GM19324 (cell line): ENCODE measurements around the gene TMEM186.
"Not testable (repeated sequence)": the region's sequence is repeated elsewhere in the genome, so short reads cannot be mapped to it uniquely, and the experiment has no call there.

Experiments used
- ATAC-seq: cut with Tn5 transposase; IDR thresholded peaks from one replicate; pipeline ENCODE4 v1.9.1; 2021; ENCODE audit warnings: mild to moderate bottlenecking, moderate library complexity; ENCODE audit not compliant: unreplicated experiment, low FRiP score

The TMEM186 gene

DNA sequence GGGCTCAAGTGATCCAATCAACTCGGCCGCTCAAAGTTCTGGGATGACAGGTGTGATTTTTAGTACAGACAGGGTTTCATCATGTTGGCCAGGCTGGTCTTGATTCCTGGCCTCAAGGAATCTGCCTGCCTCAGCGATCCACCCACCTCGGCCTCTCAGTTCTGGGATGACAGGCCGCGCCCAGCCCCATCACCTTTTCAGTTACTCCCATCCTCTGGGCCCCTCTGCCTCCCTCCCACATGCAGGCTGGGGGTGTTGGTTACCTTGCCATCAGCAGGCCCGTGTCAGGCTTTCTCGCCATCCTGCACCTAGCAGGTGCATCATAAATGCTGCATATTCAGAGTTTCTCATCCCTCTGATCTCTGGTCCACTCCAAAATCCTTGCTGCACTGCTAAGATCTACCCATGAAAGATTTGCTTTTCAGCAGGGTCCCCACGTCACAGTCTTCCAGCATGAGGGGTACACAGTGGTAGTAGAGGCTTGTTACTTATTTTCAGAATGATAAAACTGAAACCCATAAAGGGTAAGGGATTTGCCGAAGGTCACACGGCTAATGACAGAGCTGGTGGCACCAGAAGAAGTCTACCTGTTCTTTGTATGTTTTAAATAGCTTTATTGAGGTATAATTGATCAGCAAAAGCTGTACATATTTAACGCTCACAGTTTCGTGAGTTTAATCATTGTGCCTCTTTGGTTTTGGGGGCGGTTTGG, 16.8 kb upstream of the TMEM186 start:
- ATAC-seq: no peak

DNA sequence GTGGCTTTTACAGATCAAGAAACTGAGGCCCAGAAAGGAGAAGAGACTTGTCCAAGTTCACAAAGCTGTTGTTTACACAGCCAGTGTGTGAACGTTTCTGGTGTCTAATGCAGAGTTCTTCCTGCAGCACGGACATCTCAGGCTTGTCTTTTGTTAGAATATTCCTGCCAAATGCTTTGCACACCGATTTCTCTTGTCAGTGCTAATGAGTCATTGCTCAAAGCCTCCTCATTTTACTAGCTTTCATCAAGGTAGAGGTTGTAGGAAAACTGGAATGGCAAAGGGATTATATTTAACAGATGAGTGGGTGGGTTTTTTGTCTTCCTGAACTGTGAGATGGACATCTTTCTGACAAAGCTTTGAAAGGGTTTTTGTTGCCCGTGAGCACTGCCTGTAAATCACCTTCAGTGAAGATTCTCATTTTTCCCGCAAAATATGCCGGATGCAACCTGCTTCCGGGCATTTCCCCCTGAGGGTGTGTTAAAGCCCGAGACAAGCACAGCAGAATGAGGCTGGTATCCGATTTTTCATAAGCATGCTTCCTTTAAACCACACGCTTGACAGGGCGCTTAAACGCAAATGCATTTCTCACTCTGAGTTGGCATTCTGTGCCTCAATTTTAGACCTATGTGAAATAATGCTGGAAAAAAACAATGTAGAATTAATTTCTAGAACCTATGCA, 14.9 kb upstream of the TMEM186 start:
- no peak for ATAC-seq

DNA sequence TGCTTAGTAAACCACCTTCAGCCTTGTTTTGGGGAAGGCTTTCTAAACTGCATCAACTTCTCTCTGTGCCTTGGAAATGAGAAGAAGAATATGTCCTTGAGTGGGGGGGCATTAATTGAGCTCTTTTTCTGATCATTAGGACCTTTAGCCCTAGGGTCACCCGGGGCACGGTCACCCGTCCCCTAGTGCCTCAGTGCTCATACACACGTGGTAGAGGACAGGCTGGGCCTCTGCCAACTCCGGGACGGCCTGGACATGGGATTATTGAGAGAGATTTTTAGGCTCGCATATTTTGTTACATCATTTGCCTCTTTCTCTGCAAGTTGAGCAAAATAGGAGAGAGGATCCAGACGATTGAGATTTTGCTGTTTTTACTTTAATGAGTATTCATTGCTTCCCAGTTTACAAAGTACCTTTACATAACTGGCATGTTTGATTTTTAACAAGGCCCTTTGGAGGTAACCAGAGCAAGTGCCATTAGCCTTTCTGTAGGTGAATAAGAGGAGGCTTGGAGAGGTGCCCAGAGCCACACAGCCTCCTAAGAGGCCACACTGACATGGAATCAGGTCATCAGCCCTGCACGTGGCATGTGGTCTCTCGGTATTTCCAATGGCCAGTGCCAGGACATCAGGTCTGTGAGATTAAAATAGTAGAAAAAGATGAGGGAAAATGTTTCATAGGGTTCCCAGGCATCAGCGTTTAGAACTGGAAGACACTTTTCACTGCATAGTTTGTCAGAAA, 11.3 kb upstream of the TMEM186 start:
- no peak for ATAC-seq

DNA sequence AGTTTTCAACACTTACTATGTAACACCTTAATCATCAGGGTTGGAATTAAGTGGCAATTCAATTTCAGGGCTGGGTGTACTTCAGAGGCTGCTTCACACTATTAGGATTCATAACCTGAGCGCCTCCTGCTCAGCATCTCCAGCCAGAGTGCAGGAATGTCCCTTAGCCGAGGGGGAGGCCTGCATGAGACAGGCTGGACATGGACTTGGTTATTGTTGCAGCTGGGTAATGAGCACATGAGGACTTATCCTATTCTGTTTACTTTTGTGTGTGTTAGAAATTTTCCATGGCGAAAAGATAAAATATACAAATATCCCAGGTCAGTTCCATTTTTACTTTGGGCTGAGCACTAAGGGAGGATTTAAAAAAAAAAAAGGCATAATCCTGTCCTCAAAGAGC, 10.6 kb upstream of the TMEM186 start:
- ATAC-seq: no peak

DNA sequence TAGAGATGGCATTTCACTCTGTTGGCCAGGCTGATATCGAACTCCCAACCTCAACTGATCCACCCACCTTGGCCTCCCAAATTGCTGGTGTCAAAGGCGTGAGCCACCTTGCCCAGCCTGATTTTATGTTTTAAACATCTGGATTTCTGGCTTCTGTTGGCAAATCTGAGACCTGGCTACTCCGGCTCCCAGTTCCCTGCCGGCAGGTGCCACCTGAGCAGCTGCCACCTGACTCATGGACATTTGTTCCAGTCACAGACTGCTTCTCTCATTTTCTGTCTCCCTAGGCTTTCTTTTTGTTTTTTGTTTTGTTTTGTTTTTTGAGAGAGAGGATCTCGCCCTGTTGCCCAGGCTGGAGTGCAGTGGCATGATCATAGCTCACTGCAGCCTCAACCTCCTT, 9.8 kb upstream of the TMEM186 start:
- ATAC-seq: no peak

DNA sequence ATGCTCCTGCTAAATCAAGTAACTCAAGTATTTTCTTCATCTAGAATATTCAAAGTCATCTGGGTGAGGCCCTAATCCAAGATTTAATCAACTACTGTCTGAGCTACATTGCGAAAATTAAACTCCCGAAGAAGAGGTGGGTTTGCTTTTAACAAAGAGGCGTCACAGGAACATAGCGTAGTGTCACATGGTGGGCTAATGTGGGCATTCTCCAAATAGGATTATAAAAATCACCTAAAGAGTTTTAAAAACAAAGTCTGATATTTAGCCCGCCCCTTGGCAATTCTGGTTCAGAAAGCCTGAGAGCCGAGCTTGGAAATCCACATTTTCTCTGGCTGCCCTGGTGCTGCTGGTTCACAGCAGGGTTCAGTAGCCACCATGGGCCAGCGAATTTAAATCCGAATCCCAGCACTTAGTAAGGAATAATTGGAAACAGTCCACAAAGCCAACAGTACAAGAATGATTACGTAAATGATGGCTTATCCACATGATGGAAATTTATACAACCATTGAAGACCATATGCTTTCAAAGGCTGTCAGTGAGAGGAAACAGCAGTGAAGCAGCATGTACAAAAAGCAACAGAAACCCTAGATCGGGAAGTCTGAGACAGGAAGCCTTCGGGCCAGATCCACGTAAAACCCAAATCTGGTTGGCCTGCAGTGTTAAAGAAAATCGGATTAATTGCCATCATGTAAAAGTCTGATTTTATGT, 9.0 kb upstream of the TMEM186 start:
- no peak for ATAC-seq

DNA sequence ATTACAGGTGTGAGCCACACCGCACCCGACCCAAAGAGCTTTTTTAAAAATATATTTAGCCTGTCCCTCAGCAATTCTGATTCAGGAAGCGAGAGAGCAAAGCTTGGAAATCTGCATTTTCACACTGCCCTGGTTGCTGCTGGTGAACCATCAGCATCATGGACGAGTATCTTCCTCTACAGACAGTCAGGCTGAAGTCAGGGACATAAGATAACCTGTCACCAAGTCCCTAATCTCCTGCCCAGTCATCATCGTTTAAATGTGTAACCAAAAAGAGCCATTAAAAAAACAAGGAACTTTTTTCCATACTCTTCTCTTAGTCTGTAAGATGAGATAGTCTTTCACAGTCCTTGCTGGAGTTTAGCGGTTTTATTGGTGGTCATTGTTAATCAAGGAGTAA, 6.9 kb upstream of the TMEM186 start:
- no peak for ATAC-seq

DNA sequence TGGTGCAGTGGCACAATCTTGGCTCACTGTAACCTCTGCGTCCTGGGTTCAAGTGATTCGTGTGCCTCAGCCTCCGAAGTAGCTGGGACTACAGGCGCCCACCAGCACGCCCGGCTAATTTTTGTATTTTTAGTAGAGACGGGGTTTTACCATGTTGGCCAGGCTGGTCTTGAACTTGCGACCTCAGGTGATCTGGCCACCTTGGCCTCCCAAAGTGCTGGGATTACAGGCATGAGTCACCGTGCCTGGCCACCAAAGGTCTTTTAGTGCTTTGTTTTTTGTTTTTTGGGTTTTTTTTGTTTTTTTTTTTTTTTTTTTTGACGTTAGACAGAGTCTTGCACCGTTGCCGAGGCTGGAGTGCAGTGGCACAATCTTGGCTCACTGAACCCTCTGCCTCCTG, 6.3 kb upstream of the TMEM186 start:
- not testable (repeated sequence) for ATAC-seq

DNA sequence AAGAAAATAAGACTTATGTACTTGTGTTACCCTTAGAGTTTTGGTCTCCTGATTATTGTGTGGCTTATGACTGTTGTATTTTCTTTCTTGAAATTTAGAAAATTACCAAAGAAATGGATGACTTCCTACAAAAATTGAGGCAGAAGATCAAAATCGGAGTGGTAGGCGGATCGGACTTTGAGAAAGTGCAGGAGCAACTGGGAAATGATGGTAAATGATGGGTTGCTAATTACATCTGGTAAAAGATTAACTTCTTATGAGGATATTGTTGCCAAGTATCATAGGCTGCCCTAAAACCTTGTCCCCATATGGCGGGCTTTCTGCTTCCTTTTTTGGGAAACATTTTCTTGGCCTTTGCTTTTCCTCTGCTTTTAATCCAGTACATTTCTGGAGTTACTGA, 4.3 kb upstream of the TMEM186 start:
- no peak for ATAC-seq

DNA sequence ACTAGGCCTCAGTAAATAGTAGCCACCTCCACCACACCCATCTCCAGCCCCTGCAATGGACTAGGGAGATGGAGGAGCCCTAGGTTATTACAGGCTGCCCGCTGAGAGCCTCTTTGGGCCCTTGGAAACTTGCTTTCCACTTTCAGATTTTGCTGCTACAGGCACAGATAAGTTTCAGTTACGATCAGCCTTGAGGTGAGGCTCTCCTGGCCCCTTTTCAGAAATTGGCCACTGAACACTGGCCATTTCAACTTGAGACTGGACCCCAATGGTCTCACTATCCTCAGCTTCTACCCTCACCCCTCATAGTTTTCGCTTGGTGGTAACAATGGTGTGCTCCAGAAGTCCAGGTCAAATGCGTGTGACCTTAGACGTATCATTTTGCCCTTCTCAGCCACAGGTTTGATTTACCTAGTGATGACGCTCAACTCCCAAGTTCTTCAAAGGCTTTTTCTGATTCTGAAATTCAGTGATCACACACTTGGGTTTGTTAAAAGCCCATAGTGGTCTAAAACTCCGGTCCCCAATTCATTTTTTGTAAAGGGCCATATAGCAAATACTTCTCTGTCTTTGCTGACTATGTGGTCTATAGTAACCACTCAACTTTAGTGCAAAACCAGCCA, 1.2 kb upstream of the TMEM186 start:
- ATAC-seq: no peak

DNA sequence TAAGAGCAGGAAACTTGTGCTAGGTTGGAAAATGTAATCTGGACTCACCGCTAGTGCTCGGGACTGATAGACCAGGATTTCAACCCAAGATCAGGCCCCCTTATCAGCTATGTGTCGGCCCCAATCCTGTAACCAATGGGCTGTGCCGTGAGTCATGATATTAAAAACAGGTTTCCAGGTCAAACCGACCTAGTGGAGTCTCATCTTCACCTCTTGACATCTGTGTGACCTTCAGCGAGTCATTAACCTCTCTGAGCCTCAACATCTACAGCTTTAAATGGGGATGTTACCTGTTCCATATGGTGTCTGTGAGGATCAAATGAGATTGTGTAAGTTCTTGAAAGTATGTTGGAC, 712 bp upstream of the TMEM186 start:
- ATAC-seq: no peak

DNA sequence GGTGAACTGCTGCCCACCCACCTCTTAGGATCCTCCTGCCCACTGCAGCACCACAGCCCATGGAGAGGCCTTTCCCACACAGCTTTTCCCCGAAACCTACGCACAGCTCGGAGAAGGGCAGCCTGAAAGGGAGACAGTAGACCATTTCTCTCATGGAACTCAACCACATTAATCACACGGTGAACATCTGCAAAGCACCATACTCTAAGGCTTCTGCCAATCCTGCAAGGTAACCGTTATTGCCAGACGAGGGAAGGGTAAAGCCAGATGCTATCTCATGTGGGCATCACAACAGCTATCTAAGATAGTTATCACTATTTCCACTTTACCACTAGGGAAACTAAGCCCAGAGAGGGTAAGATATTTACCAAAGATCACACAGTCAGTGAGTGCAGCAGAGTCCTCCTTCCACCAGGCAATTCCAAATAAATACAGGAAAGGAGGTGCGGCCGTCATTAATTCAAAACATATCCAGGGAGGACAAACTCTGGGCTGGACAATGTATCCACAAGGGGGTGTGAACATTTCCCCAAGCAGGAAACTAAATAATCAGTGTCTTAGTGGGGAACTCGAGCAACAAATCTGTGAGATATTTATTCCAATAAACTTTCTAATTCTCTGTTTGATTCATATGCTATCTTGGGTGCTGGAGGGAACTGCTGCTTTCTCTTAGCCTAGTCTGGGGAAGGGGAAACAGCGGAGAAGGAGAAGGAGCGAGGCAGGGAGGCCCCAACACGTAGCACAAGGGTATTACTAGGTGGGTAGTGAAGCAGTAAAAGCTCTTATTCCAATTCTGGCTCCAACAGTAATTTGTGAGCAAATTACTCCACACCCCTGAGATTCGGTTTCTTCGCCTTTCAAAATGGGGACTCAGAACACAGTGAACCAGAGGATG, 723 bp downstream of the TMEM186 start:
- ATAC-seq: no peak

DNA sequence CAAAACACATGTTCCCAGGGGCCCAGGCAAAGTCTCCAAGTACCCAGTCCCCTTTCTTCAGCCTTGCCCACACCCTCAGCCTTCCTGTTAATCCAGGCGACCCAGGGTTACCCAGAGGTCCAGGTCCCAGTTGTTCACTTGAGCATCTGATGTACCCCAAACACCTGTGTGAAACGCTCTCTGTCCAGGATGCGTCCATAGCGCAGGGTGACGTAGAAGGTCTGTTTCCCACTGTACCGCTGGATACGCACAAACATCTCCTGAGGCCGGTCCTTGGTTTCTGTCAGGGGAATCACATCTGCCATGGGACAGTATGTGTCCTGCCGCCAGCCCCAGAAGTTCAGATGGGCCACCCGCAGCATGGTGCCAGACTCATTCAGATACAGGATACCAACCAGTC, 1.6 kb downstream of the TMEM186 start:
- ATAC-seq: no peak

DNA sequence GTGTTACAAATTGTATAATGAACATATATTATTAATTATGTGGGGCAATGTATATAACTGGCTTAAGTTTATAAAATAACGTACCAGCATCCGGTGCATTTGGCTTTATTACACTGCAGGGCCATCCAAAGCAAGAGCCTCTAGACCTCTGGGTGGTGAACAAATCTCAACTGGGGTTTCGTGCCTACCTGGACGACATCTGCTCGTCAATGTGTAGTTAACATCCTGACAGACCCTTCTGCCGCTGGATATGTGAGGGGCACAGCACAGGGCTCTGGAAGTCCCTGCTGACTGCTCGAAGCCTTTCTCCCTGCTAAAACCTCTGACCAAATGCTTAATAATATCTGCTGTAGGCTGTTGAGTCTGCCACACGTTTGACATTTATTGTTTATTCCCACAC, 2.3 kb downstream of the TMEM186 start:
- ATAC-seq: no peak

DNA sequence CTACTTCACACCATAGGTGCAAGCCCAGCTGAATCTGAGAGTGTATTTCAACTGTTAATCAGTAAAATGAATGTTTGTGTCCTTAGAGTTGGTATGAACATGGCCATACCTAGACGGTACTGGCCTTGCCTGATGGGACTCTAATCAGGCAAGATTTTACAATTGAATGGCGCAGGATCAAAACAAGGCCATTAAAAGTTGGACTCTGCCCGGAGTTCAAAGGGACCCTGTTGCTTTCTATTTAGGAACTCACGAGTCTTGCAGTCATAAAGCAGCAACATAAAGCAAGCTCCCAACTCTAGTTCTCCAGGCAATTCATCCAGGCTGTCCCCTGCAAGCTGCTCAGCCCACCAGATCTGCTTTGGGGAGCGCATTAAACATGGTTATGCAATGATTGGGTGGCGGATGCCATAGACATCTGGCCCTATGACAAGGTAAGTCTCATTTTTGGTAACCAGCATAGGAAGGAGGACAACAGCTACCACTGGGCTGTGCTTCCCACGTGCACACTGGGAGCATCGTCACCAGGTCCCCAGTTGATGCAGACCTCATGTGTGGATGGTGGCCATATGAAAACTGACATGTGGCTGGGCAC, 8.8 kb downstream of the TMEM186 start:
- ATAC-seq: no peak

DNA sequence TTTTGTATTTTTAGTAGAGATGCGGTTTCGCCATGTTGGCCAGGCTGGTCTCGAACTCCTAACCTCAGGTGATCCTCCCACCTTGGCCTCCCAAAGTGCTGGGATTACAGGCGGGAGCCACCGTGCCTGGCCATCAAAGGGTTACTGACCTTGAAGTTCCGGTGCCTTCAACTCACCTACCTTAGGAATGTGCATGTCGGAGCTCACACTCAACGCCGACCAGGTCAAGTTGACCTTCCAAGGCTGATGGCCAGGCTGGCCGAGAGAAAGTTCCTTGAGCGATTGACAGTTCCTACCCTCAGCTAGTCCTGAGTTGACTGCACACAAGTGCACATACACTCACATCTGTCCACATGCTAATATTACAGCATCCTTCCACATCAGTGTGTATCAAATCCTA, 11.1 kb downstream of the TMEM186 start:
- not testable (repeated sequence) for ATAC-seq

DNA sequence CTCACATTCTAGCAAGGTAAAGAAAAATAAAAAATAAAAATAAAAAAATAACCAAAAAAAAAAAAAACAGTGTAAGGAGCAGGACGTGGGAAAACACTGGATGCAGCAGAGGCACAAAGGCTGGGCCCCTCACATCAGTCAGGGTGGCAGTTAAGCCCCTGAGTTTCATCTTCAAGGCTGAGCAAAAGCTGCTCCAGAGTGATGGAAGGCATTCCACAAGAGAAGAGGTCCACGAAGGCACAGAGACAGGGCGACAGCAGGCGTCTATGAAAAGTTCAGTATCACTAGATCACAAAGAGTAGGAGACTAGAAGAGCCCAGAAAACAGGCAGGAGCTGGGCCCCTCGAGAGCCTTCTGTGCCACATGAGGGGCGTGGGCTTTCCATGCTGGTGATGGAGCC, 12.0 kb downstream of the TMEM186 start:
- ATAC-seq: no peak

DNA sequence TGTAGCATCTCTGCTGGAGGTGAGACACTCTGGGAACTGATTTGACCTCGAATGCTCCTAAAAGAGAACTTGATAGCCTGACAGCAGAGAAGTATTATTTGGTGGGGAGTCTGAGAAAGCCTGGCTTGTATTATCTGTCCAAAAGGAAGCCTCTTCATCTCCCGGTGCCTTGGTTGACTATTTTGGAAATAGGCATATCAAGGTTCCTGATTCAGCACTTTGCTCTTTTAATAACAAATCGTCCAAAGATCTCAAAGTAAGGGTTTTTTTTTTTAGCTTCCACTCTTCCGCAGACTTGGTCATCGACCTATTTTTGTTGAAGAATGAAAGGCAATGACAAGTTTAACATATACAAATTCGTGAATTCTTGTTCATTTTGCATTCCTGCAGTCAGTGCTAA, 14.8 kb downstream of the TMEM186 start:
- ATAC-seq: no peak

DNA sequence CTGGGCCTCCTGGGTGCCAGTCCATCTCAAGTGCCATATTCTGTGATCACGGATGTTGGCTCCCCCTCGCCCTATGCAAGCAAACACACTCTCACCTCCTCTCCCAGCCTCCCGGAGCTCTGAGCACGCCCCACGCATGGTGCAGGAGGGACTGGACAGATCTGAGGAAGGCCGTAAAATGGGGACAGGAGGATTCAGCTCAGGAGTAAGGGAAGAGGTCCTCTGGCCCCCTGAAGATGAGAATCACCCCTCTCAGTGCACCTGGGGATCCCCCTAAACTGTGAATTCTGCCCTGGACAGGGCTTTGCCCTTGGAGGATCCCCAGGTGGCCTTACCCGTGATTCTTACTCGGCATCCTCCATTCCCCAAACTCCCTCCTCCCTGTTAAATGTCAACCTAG, 15.6 kb downstream of the TMEM186 start:
- no peak for ATAC-seq
